GM12892 (cell line): Measurements from ENCODE around the gene NCOA1.
"Not testable (repeated sequence)": the region's sequence is repeated elsewhere in the genome, so short reads cannot be mapped to it uniquely, and the experiment has no call there.

Experiments used
- DNase-seq: peaks from one replicate; pipeline ENCODE4 v3.0.0; 2011; ENCODE audit not compliant: insufficient read length
- FAIRE-seq: peaks from 2 replicates; lab custom pipeline; 2011; peaks lifted over from hg19 to GRCh38; lab: Jason Lieb, UNC
- POLR2A ChIP-seq: IDR thresholded peaks from 2 replicates; pipeline ENCODE4 v1.6.1; 2011; ENCODE audit warnings: low read depth, low read length, control low read depth
- POLR2AphosphoS5 ChIP-seq: IDR thresholded peaks from 2 replicates; pipeline ENCODE4 v1.6.1; 2011; ENCODE audit warnings: low read depth, low read length, control low read depth
- TAF1 ChIP-seq: IDR thresholded peaks from 2 replicates; pipeline ENCODE4 v1.6.1; 2011; ENCODE audit warnings: low read depth, mild to moderate bottlenecking, control low read depth, low read length, borderline replicate concordance

NCOA1 gene

GRCh38 chr2:24570225-24570624, 79.2 kb downstream of the NCOA1 start:
- DNase-seq (no peak), FAIRE-seq (no peak)
- TF ChIP-seq TAF1 (no peak), POLR2AphosphoS5 (no peak), POLR2A (no peak)

- DNase-seq (no peak), FAIRE-seq (no peak)
- no peak for TF ChIP-seq TAF1
- TF ChIP-seq POLR2AphosphoS5, result no peak
- TF ChIP-seq POLR2A, result no peak
Observed at GRCh38 chr2:24571828-24572442, 80.9 kb downstream of the NCOA1 start.

GRCh38 chr2:24576146-24576545, 85.1 kb downstream of the NCOA1 start:
- no peak for DNase-seq
- TF ChIP-seq POLR2A, result no peak
- TF ChIP-seq TAF1, result no peak
- TF ChIP-seq POLR2AphosphoS5, result no peak
- FAIRE-seq, result peak; percentile 73

GRCh38 chr2:24576617-24577016, 85.6 kb downstream of the NCOA1 start:
- DNase-seq (no peak), FAIRE-seq (peak; percentile 24)
- TF ChIP-seq POLR2AphosphoS5 (no peak), TAF1 (no peak), POLR2A (no peak)

GRCh38 chr2:24577481-24577880, 86.4 kb downstream of the NCOA1 start:
- DNase-seq (no peak), FAIRE-seq (peak; percentile 74)
- TF ChIP-seq TAF1 (no peak), POLR2A (no peak), POLR2AphosphoS5 (no peak)

GRCh38 chr2:24579053-24579803, 88.2 kb downstream of the NCOA1 start:
- FAIRE-seq (peak; percentile 74), DNase-seq (no peak)
- TF ChIP-seq TAF1, result no peak
- TF ChIP-seq POLR2A, result no peak
- no peak for TF ChIP-seq POLR2AphosphoS5

- no peak for FAIRE-seq
- no peak for DNase-seq
- TF ChIP-seq POLR2AphosphoS5, result no peak
- TF ChIP-seq POLR2A, result no peak
- no peak for TF ChIP-seq TAF1
Observed at GRCh38 chr2:24580561-24580960, 89.5 kb downstream of the NCOA1 start.

GRCh38 chr2:24581971-24582370, 90.9 kb downstream of the NCOA1 start:
- not testable (repeated sequence) for FAIRE-seq, DNase-seq

GRCh38 chr2:24586955-24587354, 95.9 kb downstream of the NCOA1 start:
- TF ChIP-seq POLR2A, result no peak
- no peak for TF ChIP-seq POLR2AphosphoS5
- TF ChIP-seq TAF1, result no peak; the same call in 1 of the 2 replicates
- FAIRE-seq (peak; percentile 78), DNase-seq (peak; percentile 16)

- FAIRE-seq, result no peak
- TF ChIP-seq POLR2AphosphoS5 (no peak), TAF1 (no peak), POLR2A (no peak)
- no peak for DNase-seq
Observed at GRCh38 chr2:24588294-24588693, 97.2 kb downstream of the NCOA1 start.

GRCh38 chr2:24592441-24593100, 101.5 kb downstream of the NCOA1 start:
- DNase-seq (no peak), FAIRE-seq (no peak)
- TF ChIP-seq POLR2AphosphoS5 (no peak), POLR2A (no peak), TAF1 (no peak)

GRCh38 chr2:24594283-24594682, 103.2 kb downstream of the NCOA1 start:
- FAIRE-seq (no peak), DNase-seq (no peak)
- no peak for TF ChIP-seq POLR2AphosphoS5
- TF ChIP-seq POLR2A, result no peak
- no peak for TF ChIP-seq TAF1

GRCh38 chr2:24597181-24597870, 106.3 kb downstream of the NCOA1 start:
- DNase-seq, result no peak
- no peak for TF ChIP-seq POLR2AphosphoS5
- no peak for TF ChIP-seq POLR2A
- no peak for TF ChIP-seq TAF1
- no peak for FAIRE-seq

GRCh38 chr2:24600140-24600539, 109.1 kb downstream of the NCOA1 start:
- FAIRE-seq, DNase-seq: not testable (repeated sequence)
